ENCODE measurements around the gene EAPP.
"Not testable (repeated sequence)": the region's sequence is repeated elsewhere in the genome, so short reads cannot be mapped to it uniquely, and the experiment has no call there.

Gene EAPP

DNA sequence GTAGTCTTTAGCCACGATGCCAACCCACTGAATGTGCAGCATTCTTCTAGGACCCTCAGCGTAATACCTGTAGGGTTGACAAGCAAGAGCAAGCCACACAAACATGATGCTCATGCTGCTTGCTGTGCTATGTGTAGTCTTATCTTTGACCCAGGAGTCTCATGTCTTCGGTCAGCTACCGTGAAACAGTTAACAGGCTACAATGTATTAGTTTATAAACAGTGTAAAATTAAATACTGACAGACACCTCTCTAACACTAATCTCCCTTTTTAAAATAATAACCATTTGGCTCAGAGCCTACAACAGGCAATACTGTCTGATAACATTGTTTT is 1.9 kb downstream of the EAPP start:
- DNase-seq = no peak

DNA sequence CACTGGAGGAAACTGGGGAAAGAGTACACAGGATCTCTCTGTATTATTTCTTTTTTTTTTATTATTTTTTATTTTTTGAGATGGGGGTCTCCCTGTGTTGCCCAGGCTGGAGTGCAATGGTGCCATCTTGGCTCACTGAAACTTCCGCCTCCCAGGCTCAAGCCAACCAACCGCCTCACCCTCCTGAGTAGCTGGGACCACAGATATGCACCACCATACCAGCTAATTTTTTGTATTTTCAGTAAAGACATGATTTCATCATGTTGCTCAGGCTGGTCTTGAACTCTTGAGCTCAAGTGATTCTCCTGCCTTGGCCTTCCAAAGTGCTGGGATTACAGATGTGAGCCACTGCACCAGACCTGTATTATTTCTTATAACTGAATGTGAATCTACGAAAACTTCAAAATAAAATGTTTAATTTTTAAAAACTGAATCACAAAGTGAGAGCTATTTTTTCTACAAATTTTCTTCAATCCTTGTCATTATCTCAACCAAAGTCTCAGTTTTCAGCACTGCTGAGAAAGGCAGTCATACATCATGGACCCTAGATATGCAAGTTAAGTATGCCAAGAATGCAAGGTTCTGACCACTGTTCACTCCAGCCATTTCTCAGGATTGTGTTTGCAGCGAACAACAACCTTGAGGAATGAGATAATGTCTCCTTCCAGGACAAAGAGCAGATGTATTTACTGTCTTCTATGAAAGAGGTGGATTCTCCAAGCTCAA is 2.4 kb downstream of the EAPP start:
- DNase-seq = no peak

DNA sequence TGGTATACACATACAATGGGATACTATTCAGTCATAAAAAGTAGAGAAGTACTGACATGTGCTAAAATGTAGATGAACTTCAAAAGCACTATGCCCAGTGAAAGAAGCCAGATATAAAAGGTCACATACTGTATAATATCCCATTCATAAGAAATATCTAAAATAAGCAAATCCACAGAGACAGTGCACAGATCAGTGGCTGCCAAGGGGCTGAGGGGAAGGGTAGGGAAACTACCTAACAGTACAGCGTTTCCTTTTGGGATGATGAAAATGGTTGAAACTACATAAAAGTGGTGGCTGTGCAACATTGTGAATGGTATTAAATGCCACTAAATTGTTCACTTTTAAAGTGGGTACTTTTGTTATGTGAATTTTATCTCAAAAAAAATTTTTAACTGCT is 11.9 kb downstream of the EAPP start:
- no peak for DNase-seq

DNA sequence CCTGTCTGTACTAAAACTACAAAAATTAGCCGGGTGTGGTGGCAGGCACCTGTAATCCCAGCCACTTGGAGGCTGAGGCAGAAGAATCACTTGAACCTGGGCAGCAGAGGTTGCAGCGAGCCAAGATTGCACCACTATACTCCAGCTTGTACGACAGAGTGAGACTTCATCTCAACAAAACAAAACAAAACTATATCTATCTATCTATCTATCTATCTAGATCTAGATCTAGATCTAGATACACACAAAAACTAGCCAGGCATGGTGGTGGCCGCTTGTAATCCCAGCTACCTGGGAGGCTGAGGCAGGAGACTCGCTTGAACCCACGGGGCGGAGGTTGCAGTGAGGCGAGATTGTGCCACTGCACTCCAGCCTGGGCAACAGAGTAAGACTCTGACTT is 15.3 kb downstream of the EAPP start:
- not testable (repeated sequence) for DNase-seq

DNA sequence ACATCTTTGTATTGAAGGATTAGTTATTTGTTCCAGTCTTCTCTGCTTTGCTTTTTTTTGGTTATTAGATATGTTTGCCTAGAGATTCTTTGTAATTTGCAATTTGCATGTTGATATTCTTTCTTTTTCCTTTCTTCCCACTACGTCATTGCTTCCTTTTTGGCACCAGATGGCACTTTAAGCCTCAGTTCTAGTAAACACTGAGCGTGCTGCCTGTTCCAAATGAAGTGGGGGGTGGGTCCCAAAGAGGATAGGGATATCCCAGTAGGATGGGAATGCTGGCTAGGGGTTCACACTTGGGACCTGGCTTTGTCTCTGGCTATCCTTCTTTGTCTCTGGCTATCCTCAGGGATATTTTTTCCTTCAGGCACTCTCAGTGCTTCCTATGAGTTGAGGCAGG is 17.0 kb downstream of the EAPP start:
- no peak for DNase-seq

DNA sequence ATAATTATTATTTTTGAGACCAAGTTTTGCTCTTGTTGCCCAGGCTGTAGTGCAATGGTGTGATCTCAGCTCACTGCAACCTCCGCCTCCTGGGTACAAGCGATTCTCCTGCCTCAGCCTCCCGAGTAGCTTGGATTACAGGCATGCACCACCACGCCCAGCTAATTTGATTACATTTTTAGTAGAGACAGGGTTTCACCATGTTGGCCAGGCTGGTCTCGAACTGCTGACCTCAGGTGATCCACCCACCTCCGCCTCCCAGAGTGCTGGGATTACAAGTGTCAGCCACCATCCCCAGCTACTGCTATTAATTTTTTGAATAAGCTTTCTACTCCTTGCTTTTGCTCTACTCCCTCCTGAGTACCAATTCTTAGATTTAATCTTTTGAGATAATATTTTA is 18.4 kb downstream of the EAPP start:
- DNase-seq = not testable (repeated sequence)

DNA sequence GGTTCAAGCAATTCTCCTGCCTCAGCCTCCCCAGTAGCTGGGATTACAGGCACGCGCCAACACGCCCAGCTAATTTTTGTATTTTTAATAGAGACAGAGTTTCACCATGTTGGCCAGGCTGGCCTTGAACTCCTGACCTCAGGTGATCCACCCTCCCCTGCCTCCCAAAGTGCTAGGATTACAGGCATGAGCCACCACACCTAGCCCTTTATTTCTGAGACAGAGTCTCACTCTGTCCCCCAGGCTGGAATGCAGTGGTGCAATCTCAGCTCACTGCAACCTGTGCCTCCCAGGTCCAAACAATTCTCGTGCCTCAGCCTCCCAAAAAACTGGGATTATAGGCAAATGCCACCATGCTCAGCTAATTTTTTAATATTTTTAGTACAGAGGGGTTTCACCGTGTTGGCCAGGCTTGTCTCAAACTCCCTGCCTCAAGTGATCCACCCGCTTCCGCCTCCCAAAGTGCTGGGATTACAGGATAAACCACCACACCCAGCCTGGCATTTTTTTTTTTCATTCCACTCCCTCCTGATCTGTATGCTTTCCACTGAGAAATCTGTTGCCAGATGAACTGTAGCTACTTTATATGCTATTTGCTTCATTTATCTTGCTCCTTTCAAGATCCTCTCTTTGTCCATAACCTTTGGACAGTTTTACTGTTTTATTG is 19.1 kb downstream of the EAPP start:
- not testable (repeated sequence) for DNase-seq

DNA sequence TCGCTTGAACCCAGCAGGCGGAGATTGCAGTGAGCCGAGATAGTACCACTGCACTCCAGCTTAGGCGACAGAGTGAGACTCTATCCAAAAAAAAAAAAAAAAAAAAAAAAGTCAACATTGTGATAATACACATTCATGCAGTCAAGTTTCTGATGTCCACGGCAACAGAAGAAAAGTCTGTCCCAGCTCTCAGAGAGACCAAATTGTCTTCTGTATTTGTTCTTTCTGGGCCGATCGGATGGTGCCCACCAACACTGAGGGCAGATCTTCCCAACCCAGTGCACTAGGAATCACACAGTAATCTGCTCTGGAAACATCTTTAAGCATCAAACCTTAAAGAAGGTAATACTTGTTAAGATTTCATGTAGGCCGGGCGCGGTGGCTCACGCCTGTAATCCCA is 31.6 kb downstream of the EAPP start:
- DNase-seq = no peak

DNA sequence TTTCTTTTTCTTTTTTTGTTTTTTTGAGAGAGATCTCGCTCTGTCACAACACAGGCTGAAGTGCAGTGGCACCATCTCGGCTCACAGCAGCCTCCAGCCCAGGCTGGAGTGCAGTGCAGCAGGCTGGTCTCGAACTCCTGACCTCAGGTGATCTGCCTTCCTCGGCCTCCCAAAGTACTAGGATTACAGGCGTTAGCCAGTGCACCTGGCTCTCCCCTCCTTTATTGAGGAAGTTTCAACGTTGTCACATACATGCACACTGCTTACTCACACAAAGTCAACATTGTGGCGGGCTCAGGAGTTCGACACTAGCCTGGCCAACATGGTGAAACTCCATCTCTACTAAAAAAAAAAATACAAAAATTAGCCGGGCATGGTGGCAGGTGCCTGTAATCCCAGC is 32.0 kb downstream of the EAPP start:
- DNase-seq = no peak

DNA sequence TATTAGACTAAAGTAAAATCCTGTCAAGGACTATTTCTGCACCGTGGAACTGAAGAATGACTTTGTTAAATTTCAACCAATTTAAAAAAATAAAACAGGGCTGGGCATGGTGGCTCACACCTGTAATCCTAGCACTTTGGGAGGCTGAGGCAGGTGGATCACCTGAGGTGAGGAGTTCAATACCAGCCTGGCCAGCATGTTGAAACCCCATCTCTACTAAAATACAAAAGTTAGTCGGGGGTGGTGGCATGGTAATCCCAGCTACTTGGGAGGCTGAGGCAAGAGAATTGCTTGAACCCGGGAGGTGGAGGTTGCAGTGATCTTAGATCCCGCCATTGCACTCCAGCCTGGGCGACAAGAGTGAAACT is 34.4 kb downstream of the EAPP start:
- DNase-seq = not testable (repeated sequence)

DNA sequence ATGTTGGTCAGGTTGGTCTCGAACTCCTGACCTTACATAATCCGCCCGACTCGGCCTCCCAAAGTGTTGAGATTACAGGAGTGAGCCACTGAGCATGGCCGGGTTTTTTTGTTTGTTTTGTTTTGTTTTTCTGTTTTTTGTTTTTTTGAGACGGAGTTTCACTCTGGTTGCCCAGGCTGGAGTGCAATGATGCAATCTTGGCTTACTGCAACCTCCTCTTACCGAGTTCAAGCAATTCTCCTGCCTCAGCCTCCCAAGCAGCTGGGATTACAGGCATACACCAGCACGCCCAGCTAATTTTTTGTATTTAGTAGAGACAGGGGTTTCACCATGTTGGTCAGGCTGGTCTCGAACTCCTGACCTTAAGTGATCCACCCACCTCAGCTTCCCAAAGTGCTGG is 35.5 kb downstream of the EAPP start:
- DNase-seq = not testable (repeated sequence)

DNA sequence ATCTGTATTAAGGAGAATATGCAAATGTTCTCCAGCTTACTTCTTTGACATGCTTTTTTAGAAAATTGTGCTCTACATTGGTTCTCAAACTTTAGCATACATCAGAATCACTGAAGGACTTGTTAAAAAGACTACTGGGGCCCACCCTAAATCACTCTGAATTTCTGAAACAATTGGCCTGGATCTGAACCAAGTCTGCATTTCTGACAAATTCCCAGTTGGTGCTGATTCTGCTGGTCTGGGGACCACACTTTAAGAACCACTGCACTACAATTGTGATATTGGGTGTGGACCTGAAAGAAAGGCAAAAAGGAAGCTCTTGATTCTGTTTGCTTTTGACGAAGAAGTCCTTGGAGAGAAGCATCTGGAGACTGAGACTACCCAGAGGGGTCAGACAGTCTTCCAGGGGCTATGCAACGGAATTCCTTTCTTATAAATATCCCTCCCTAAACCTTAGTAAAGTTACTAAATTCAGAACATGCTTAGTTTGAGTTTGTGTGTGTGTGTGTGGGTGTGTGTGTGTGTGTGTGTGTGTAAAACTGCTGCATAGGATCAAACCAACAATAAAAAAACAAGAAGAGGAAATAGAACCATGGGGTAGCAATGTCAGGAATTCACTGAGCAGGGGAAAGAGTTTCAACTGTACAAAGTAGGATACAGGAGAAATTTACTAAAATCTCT is 36.8 kb downstream of the EAPP start:
- no peak for DNase-seq

DNA sequence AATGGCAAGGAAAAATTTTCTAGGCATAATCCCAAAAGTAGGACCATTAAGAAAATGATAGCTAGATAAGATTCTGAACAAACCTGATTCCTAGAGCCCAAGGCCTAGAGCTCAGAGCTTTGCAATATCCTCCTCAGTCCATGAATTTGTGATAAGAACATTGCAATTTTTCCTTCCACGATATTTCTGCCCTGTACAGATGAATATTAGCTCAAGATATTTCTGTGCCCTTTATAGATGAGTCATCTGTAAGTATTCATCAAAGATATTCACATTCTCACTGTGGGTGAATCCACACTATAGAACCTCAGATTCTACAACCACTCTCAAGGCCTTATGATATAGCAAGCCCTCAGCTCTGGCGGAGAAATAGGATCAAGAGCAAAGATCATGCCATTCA is 37.5 kb downstream of the EAPP start:
- DNase-seq = no peak

DNA sequence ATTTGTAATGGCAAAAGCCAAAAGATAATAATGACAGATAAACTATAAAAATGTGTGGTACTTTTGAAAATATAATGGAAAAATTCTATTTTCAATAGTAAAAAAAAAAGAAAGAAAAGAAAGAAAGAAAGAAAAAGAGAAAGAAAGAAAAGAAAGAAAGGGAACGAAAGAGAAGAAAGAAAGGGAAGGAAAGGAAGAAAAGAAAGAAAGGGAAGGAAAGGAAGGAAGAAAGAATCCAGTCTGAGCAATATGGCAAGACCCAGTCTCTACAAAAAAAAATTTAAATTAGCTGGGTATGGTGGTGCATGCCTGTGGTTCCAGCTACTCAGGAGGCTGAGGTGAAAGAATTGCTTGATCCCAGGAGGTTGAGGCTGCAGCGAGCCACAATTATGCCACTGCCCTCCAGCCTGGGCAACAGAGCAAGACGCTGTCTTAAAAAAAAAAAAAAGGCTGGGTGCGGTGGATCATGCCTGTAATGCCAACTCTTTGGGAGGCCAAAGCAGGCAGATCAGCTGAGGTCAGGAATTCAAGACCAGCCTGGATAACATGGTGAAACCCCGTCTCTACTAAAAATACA is 38.4 kb downstream of the EAPP start:
- DNase-seq = no peak

DNA sequence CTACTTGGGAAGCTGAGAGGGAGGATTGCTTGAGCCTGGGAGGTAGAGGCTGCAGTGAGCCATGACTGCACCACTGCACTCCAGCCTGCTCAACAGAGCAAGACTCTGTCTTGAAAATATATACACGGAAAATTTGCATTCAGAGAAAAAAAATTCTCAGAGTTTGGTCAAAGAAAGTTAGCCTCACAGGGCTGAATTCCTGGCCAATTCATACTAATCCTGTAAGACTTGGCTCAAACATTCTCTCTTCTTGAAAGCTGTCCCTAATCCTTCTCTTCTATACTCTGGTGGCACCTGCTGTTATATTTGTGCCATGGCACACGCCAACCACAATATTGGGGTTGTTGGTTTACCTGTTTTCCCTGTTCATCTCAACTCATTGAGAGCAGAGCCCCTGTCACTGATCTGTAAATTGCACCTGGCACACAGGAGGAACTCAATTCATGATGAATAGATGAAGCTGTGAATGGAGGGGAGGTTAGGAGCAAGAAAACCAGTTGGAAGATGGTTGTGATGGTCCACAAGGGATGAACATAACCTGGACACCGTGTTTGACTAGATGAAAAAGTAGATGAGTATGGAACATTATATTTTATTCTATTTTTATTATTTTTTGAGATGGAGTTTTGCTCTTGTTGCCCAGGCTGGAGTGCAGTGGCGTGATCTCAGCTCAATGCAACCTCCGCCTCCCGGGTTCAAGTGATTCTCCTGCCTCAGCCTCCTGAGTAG is 40.7 kb downstream of the EAPP start:
- DNase-seq = peak; percentile 13

DNA sequence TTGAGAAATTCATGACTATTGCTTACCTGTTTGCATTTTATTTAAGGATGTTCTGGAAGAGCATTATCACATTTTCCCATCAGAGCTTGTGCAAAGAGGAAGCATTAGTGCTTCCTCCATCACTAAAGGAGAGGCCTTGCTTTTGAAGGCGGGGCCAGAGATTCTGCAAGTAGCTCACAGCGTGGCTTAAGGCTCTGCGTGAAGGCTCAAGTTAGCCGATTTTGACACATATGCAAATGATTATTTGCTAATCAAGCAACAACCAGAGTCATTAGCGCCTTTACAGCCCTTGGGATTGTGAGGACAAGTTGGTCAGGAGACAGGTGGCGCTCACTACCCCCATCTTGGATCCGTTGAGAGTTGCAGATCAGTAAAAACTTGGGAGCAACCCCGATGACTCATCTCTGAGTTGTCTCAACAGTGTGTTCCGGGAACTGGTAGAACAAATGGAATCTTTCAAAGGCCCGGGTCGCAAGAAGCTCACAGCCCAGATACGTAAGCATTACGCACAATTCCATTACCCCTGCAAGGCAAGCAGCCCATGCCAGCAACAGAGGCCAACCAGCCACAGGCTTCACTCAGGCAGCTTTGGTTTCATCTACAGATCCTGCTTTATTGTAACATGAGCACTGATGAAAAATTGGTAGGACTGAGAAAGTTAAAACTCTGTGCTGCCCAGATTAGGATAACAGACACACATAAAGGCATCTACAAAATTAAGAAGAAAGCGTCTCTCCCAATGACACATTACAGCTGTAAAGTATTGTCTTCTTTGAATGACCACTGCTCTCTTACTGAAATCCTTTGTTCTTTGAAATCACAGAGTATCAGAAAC is 42.6 kb downstream of the EAPP start:
- no peak for DNase-seq

DNA sequence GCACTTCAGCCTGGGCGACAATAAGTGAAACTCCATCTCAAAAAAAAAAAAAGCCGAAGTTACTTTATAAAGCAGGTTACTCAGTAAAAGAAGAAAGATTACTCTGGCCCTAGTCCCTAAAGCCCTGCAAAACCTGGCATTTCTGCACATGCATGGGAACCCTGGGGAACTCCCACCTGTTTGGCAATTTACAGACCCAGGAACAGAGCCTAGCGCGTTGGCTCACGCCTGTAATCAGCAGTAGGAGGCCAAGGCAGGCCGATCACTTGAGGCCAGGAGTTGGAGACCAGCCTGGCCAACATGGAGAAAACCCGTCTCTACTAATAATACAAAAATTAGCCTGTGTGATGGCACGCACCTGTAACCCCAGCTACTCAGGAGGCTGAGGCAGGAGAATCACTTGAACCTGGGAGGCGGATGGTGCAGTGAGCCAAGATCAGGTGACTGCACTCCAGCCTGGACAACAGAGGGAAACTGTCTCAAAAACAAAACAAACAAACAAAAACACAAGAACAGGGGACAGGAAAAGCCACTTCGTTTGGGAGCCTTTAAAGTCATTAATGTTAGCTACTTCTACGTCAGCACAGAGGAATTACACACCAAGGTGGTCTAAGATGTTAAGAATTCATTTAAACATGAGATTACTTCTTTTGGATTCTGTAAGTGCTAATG is 43.4 kb downstream of the EAPP start:
- DNase-seq = no peak

DNA sequence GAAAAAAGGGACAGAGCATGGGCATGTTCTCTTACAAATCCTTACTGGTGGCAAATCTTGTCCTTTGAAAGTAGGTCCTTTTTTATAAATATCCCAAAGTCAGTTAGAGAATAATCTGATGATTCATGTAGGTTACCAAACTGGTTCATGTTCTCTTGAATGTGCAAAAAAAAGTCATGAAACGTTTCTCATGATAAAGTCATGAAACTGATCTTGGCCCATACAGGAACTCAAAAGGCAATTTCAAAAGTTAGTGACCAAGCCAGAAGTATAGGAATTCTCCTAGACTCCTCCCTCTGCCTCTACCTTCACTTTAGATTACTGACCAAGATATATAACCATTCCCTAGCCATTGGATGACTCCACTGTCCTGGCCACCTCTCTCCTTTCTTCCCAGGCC is 50.2 kb downstream of the EAPP start:
- DNase-seq = no peak

DNA sequence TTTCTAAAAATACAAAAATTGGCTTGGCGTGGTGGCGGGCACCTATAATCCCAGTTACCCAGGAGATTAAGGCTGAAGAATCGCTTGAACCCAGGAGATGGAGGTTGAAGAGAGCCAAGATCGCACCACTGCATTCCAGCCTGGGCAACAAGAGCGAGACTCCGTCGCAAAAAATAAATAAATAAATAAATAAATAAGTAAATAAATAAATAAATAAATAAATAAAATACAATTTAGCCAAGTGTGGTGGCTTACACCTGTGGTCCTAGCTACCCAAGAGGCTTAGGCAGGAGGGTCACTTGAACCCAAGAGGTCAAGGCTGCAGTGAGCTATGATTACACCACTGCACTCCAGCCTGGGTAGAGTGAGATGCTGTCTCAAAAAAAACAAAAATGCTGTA is 51.0 kb downstream of the EAPP start:
- DNase-seq = no peak

DNA sequence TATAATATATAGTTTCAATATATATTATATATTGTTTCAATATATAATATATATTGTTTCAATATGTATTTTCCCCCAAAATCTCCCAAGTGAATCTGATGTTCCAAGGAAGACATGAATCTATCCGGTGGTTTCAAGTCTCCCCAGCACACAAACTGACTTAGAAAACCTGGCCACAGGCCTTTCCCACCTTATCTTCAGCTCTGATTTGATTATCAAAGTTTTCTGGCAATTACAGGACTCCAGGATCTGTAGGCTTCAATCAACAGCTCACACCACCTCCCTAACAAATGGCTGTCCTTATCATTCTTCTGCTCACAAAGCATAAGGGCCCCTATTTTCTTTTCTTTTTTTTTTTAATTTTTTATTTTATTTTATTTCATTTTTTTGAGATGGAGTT is 54.8 kb downstream of the EAPP start:
- DNase-seq = no peak

DNA sequence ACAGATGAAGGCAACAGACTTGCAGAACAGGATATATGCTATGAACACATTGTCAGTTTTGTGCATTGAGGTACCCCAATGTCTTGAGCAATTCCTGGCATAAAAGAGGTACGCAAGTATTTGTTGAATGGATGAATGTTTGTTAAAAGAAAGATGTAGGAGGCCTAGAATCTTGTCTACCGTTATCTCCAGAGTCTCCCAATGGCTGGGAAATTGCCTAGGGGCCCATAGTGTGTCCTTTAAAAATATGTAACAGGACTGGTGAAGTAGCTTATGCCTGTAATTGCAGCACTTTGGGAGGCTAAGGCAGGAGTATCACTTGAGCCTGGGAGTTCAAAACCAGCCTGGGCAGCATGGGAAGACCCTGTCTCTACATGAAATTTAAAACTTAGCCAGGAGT is 57.0 kb downstream of the EAPP start:
- DNase-seq = no peak

DNA sequence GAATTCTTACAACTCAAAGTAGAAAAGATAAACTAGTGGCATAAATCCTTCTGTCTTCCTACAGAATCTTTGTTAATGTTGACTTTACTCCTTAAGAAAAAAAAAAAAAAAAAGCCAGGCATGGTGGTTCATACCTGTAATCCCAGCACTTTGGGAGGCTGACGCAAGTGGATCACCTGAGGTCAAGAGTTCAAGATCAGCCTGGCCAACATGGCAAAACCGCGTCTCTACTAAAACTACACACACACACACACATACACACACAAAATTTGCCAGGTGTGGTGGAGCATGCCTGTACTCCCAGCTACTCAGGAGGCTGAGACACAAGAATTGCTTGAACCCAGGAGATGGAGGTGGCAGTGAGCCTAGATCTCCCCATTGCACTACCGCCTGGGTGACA is 59.8 kb downstream of the EAPP start:
- DNase-seq = no peak
